Stimulated activated CD8-positive, alpha-beta memory T cell treated with anti-CD3 and anti-CD28 coated beads, Interleukin-4, amount 100 ng/mL, for 1 hour (primary cell): ENCODE results near the gene EGFL8.
A peak's percentile ranks its signal among the peaks of the same experiment; 100 is the strongest.
"Not testable (repeated sequence)": the region's sequence is repeated elsewhere in the genome, so short reads cannot be mapped to it uniquely, and the experiment has no call there.

ENCODE experiments used
- DNase-seq, 2 donors: peaks; one replicate each; pipeline ENCODE4 v3.0.0-alpha.2; 2020; ENCODE audit warnings: low read depth in 2 of 2, low spot score in 1 of 2

EGFL8 gene

DNA sequence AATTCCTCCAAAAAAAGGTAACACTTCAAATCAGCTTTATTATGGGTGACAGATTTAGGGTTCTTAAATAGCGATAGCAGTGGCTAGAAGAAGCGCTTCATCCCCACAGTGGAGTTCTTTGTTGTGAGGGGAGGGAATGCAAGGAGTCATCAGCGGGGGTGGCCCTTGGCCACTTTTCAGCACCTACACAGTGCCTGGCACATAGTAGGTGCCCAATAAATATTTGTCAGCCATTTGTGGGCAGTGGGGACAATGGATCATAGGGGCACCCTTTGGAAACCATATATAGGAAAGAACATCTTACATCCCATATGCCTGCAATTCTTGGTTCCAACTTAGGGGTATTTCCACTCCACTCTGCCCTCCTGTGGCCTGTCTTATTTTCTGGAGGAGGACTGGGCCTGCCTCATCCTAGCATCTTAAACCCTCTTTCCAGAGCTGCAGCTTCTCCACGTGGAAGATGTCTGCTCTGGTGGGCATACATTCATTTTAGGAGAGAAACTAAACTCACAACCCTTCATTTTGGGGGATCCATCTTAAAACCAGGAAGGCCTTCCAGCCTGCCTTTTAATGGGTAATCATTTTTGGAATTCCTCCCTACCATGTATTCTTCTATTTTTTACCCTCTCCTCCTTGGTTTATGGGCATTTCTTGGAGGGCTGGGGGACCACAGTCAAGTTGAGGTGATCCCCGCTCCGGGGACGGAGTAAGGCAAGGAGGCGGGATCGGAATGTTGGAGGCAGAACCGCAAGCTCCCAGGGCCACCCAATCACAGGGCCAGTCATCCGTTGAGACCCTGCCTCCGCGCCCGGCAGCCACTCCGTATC, 30.6 kb downstream of the EGFL8 start:
- no peak for DNase-seq

DNA sequence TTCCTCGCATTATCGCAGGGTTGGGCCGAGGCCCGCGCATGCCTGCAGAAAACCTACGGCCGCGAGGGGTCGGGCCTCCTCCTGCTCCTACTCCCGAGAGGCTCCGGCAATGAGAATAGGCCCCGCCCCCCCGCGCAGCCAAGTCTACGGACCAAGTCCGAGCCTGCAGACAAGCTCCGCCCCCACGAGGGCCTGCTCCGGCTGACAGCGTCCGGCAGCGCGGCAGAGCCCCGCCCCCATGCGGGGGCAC, 31.2 kb downstream of the EGFL8 start:
- DNase-seq = peak; percentile 100

DNA sequence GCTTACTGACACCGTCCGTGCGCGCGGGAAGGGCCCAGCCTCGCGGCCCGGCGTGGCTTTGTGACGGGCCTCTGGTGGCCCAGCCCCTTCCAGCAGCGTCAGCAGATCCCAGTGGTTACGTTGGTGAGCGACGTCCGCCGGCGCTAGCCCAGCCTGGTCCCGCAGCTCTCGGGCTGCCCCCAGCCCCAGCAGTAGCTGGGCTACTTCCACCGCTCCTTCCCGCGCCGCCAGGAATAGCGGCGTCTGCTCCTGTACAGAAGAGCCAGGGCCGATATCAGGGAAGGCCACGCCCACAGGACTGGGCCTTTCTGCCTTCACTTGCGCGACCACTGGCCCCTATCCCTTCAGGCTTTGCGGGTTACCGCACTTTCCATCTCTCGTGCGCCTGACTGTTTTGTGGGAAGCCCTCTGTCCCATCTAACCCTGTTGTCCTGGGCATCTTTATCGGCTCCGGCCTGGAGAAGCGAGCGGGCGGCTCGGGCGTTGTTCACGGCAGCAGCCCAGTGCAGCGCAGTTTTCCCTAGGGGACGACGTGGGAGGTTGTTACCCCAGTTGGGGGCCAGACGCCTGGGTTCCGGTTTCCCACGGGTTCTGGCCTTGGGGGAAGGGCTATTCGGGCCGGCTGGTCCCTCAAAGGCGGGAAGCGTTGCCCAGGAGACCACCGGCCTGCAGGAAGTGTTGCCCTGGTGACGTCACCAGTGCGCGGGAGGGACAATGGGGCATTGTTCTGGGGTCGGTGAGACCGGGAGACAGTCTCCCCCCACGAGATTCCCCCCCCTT, 31.7 kb downstream of the EGFL8 start:
- DNase-seq = peak in 1 of 2 donors; percentile 31

DNA sequence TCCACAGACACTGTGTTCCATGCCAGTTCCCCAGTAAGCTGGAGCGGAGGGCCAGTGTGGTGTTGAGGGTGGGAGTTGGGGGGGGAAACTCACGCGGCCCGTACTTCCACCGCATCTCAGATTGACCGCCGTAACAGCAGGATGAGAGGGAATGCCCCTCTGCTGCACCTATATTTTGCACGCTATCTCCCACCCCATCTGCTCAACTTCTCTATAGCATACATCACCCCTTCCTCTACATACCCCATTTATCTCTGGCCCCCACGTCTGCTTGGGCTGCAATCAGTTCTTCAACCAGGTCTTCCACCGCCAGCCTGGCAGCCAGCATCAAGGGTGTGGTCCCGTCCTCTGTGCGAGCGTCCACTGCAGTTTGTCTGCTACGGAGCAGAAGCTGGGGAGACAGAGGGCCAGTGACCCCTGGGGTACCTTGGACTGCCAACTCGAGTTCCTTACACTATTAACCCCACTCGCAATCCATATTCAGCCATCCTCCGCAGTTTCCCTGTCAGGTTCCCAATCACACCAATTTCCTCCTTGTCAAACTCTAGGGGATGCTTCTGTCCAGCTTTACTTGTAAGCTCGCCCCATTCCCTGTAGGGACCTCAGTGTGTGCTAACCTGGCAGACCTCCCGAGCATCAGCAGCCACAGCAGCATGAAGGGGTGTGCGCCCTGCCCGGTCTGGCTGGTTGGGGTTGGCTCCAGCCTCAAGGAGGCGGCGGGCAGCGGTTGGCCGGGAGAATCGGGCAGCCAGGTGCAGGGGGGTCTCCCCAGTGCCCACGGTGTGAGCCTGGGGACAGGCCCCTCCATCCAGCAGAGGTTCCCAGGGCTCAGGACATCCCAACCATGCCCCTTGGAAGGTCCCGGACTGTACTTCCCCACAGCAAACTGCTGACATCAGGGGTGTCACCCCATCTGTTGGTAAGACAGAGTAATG, 32.6 kb downstream of the EGFL8 start:
- DNase-seq = no peak

DNA sequence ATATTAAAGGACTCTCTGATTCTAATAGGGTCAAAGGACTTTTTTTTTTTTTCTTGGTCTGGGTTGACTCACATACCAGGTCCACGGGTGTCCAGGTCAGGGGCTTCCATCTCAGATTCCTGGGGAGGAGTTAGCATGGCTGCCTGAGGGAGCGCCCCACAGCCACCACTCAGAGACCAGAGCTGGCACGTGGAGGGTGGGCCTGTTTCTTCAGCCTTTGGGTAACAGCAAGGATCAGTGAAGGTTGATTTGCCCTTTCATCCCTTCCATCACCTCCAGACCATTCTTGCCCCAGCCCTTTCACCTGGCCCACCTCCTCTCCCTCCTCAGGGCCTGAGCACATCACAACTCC, 33.9 kb downstream of the EGFL8 start:
- no peak for DNase-seq

DNA sequence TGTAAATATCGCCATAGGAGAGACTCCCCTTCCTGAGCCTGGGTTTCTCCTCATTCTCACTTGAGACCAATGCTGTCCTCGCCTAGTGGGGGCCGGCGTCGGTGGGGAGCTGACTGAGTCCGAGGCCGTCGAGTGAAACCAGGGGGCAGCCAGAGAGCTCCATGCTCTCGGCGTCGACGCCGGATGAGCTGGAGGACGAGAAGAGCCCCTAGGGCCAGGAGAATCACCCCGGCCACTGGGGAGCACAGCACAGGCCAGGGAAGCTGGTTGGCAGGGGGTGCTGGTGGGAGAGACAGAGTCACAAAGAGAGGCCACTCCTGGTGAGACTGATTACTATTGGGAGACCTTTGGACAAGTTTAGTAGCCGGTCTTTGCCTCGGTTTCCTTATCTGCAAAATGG, 34.5 kb downstream of the EGFL8 start:
- no peak for DNase-seq

DNA sequence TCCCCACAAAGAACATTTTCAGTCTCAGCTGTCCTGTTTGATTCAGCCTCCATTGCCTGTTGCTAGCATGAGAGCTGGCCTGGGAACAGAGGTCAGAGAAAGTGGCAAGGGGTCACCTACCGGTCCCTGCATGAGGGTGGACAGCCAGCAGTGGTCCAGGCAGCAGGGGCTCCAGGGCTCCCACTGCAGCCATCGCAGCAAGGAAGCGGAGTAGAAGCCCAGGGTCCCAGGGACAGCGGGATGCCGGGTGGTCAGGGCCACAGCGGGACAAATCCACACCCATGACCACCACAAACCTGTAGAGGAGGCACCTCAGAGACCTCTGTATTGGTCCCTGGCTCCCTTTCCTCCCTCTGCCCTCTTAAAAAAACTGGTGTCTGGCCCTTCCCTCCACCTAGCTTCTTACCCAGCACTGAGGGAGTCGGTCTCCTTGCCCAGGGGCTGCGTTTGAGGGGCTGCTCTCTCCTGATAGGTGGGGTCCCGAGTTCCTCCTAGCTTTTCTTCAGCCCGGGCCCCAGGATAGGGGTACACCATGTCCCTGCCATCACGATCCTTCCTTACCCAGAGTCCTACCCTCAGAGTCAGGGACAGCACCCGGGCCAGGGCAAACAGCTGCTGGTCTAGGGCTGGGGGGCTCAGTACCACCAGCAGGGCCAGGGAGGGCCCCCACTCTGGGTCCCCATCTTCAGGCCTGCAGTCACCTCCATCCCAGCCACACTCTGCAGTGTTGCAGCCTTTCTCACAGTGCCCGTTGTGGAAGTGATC, 36.5 kb downstream of the EGFL8 start:
- DNase-seq = no peak

DNA sequence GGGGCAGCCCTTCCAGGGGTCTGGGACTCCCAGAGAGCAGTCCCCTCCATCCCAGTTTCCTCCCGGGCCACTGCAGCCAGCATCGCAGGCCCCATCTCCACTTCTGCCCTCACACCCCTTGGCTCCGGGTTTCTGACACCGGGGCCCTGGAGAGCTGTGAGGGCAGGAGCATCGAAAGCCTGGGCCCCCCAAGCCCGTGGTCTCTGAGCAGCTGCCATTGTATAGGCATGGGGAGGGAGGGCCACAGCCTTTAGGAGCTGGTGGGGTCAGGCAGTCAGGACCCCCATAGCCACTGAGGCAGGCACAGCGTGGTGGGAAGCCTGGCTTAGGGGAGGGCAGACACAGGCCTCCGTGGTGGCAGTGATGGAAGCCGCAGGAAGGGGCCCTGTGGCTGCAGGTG, 37.8 kb downstream of the EGFL8 start:
- no peak for DNase-seq

DNA sequence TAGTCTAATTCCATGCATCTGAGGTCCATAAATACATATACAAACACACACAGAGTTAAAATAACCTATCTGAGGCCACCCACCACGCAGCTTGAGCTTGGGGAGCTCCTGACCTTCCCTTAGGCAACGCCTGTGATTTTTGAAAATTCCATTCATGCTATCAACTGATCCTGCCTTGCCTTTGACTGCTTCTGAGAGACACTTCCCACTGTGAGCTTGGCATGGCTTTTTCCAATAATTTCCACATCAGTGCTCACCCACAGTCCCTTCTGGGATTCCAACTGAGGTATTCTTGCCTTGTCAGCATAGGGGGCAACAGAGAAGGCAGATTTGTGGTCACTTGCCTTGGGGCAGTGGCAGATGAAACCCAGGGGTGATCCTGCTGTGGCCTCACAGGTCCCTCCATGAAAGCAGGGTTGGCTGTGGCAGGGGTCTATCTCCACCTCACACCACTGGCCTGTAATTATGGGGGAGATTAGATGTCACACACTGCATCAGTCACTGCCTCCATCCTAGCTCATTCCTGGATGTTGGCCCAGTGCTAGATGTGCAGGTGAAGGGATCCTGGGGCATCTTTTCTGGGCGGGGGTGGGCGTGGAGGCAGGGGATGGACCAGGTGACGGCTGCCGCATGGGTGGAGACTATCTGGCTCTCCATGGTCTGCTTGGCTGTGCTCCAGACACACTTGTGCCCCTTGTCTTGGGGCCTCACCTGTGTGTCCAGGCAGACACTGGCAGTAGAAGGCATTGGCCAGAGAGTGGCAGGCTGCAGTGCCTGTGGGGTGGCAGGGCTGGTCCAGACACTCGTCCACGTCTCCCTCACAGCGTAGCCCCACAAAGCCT, 39.3 kb downstream of the EGFL8 start:
- no peak for DNase-seq

DNA sequence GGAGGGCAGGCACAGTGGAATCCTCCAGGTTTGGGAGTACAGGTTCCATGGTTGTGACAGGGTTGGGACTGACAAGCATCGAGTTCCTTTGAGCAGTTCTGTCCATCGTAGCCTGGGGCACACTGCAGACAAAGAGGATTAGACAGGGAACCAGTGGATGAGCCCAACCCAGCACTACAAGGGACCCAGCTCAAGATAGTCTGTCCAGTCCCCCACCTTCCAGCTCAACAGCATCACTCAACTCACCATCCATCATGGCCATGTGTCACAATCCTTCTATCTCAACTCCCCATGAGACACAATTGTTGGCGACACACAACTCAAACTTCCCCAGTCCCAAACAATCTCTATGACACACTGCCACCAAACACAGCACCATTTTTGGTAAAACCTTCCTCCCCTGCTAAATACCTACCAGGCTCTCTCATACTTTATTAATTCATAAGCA, 39.9 kb downstream of the EGFL8 start:
- no peak for DNase-seq

DNA sequence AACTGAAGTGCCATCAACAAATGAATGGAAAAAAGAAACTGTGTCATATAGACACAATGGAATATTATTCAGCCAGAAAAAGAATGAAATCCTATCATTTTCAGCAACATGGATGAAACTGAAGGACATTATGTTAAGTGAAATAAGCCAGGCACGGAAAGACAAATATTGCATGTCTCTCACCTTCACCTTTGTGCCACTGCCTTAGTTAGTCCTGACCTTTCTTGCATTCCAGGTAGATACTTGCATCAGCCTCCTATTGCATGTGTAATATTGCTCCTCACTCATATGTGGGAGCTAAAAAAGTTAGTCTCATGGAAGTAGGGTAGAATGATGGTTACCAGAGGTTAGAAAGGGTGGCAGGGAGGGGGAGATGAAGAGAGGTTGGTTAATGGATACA, 44.6 kb downstream of the EGFL8 start:
- DNase-seq = no peak

DNA sequence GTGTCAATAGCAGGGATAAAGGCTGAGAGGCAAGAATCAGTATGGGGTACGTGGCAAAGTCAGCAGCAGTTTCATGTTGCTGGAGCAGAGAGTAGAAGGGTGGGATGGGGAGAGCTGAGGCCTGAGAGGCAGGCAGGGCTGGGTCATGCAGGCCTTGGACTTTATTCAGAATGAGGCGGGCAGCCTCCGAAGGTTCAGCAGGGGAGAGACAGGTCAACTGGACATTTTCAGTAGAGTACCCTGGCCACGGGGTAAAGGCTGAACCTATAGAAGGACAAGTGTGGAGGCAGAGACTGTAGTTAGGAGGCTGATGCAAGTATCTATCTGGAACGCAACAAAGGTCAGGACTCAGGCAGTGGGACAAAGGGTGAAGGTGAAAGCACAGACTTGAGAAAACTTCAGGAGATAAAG, 45.8 kb downstream of the EGFL8 start:
- no peak for DNase-seq

DNA sequence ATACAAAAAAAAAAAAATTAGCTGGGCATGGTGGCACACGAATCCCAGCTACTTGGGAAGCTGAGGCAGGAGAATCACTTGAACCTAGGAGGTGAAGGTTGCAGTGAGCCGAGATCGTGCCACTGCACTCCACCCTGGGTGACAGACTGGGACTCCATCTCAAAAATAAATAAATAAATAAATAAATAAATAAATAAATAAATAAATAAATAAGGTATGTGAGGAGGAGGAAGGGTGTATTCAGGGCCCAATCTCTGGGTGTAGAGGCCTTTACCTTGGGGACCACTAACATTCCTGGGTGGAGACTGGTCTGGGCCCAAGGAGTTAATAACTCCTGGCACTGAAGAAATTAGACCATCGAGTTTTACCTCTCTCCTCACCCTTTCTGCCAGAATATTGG, 47.0 kb downstream of the EGFL8 start:
- not testable (repeated sequence) for DNase-seq

DNA sequence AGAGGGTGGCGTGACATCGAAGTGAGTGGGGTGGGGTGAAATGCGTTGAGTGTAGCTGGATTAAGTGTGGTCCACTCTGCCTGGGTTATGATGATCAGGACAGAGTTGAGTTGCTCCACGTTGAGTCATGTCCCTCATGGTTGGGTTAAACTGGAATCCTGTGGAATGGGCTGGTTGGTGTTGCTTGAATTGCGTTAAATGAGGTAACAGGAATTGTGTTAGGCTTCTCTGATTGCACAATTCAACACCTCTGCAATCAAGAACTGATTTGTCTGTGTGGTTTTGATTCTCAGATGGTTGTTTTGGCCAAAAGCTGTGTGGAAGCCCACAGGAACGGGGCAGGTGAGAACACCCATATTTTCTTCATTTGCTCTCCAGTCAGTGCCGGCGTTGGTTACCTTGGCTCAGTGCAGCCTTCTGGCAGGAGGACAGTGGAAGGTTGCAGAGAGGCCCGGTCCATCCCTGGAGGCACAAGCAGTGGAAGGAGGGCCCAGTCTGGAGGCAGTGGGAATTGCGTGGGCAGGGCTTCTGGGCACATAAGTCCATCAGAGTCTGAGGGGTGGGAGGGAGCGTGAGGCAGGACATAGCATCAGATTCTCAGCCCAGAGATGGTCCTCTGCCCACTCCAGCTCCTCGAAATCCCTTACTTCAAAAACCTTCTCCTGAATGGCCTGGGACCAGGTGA, 47.8 kb downstream of the EGFL8 start:
- no peak for DNase-seq

DNA sequence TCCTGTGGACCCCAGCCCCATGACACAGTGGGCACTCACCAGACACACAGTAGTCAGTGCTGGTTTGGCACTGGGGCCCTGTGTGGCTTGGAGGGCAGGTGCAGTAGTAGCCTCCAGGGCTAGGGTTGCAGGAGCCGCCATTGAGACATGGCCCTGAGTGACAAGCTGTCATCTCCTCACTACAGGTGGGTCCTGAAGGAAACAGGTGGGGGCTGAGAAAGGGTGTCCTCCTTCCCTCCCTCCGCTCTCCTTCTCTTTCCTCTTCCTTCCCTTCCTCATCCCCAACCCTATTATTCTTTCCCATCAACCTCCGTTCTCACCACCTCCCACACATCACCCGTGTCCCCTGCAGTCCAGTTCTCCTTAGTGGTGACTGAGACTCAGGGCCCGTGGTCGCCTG, 49.3 kb downstream of the EGFL8 start:
- no peak for DNase-seq

DNA sequence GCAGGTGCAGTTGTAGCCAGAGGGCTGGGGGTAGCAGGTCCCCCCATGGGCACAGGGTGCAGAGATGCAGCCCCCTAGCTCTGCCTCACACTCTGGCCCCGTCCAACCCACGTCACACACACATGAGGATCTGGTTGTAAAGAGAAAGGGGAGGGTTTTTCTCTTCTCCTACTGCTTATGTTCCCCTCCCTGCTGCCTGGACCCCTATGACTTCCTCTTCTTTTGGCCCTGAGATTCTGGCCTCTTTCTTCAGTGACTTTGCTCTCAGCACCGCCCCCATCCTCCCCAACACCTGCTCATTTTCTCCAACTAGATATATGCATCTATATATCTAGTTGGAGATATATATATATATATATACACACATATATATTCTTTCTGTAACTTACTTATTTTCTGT, 49.7 kb downstream of the EGFL8 start:
- DNase-seq = no peak

DNA sequence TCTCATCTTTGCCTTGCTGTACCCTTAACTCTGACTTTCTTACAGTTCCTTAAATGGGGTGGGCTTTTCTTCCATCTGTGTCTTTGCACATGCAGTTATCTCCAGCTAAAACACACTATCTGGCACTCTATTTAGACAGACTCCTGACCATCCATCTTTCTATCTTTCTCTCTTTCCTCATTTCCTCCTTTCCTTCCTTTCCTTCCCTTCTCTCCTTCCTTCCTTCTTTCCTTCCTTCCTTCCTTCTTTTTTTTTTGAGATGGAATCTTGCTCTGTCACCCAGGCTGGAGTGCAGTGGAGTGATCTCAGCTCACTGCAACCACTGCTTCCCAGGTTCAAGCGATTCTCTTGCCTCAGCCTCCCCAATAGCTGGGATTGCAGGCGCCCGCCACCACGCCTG, 51.2 kb downstream of the EGFL8 start:
- DNase-seq = no peak

DNA sequence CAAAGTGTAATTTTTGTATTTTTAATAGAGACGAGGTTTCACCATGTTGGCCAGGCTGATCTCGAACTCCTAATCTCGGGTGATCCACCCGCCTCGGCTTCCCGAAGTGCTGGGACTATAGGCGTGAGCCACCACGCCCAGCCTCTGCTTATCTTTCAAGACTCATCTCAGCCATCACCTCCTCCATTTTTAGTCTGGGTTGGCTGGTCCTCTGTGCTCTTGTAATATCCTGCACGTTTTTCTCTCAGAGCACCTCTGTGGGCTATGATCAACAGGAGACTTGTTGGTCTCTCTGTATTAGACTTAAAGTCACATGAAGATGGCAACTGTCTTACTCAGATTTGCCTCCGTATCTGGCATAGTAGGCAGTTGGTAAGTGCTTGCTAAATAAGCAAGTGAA, 51.9 kb downstream of the EGFL8 start:
- DNase-seq = no peak

DNA sequence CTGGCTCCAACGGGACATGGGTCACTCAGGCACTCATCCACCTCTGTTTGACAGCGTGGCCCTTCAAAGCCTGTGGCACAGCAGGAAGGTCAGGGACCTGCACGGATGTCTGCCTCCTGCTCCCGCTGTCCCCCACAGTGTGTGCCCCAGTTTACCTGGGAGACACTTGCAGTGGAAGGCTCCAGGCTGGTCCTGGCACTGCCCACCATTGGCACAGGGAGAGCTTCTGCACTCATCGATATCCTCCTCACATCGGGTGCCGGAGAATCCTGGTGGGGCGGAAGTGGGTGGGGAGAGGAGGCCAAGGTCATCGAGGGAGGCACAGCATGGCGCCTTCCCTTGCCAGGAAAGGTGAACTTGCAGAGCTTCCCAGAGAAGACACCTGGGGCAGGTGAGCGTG, 52.6 kb downstream of the EGFL8 start:
- DNase-seq = no peak
